Dedifferentiated amniotic fluid mesenchymal stem cell (primary cell): Measurements from ENCODE around the gene SLC6A4.
"Not testable (repeated sequence)": the region's sequence is repeated elsewhere in the genome, so short reads cannot be mapped to it uniquely, and the experiment has no call there.

Source experiments
- DNase-seq: peaks from one replicate; pipeline ENCODE4 v3.0.0-alpha.2; 2016; ENCODE audit errors: extremely low spot score

Gene SLC6A4

DNA sequence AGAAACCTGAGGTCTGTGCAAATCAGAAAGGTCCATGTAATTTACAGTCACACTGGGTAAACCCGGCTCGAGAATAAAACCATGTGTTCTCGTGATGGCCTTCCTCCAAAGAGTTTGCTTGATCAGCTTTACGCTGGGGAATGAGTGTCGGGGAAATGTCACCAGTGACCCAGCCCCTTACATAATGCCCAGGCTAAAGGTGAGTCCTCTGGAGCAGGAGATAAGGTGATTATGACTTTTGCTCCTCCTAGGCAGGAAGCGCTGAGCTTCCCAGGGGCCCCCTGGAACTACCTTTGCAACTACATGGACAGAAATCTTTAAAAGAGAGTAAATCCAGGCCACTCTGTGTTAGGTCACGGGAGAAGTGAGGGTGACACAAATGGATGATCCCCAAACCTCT is 15.7 kb downstream of the SLC6A4 start:
- no peak for DNase-seq

DNA sequence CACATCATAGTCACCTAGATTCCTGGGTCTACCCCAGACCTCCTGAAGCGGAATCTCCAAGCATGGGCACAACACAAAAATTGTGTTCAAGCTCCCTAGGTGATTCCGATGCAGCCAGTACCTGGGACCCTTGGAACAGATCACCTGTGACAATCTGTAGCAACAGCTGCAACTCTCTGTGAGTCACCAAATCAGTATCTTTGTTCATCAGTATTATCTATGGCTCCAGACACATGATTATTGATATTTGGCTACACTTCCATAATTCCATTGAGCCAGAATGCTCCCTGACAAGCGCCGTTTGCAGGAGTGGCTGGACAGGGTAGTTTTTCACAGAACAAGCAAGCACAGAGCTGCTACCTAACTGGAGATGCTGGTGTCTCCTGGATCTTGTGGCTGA is 16.2 kb downstream of the SLC6A4 start:
- DNase-seq: no peak

DNA sequence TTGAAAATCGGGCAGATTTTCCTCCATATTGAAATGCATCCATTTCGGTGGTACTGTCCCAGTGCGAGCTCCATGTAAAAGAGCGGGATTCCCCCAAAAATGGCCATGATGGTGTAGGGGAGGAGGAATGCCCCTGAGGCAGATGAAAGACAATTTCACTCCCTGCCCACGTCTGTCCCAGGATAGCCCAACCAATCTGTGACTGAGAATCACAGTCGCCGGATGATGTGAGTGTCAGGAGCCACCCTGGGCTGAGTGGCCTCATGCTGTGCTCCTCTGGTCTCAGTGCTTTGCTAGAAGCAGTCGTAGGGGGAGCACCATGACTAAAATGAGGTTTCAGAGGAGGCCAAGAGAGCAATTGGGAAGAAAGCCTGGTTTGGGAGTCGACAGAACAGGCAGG is 16.7 kb downstream of the SLC6A4 start:
- DNase-seq: no peak

DNA sequence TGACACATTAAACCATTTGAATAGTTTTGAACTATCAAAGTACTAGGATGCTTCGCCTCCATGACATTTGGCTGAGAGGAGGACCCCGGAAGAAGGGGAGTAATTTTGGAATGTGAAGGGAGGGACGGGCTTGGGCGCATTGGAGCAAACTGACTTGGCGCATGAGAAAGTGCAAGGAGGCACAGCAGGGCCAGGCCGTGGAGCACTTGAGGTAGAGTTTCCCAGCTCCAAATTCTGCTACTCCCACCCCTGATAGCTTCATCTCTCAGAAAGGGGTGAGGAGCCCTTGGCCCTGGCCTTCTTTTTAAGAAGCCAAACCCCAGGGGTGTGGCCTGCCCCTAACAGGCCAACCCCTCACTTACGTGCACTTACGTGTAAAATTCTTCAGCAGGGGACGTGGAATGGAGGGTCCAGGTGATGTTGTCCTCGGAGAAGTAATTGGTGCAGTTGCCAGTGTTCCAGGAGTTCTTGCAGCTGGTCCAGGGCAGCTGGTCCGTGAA is 17.7 kb downstream of the SLC6A4 start:
- DNase-seq: no peak

DNA sequence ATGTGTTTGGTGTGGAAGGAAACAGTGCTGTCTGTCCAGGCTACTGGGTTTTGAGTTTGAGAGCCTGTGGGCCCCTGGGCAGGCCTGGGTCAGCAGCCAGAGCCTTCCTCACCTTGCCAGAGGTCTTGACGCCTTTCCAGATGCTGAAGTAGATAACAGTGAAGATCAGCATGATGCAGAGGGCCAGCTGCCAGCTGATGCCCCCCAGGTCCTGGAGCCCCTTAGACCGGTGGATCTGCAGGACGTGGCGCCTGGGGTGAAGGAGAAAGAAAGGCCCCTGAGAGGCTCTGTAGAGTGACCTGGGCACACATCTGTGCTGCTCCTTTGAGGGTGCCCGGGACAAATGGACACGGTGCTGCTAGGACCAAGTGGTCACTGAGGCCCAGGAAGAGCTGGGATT is 18.4 kb downstream of the SLC6A4 start:
- no peak for DNase-seq

DNA sequence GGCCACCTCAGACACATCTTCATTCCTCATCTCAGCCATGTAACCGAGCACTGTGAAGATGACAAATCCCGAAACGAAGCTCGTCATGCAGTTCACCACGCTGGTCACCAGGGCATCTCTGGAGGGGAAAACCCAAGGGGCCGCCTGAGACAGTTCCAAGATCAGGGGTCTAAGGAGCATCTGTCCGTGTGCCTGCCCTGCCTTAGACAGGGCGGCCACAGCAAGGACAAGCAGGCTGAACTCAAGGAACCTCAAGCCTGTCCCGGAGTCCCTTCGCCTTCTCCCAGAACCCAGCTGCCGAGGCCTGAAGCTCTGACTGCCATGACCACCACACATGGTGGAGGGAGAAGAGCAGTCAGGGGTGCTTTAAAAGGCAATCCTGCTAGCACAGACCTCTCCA is 22.7 kb downstream of the SLC6A4 start:
- DNase-seq: no peak

DNA sequence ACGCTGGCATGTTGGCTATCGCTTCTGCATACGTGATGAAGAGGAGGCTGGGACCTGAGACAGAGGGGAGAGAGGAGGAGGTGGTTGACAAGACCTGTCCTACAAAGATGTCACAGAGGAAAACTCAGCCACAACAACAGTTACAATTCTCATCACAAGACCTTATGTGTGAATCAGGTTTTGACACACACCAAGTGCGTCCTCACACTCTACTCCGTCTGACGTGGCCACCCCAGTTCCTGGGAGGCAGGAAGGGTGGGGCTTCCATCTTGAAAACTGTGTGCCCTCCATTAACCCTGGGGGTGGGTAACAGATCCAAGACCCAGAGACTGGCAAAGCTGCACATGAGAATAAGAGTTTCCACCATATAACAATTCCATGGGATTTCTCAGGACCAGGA is 24.1 kb downstream of the SLC6A4 start:
- DNase-seq: no peak

DNA sequence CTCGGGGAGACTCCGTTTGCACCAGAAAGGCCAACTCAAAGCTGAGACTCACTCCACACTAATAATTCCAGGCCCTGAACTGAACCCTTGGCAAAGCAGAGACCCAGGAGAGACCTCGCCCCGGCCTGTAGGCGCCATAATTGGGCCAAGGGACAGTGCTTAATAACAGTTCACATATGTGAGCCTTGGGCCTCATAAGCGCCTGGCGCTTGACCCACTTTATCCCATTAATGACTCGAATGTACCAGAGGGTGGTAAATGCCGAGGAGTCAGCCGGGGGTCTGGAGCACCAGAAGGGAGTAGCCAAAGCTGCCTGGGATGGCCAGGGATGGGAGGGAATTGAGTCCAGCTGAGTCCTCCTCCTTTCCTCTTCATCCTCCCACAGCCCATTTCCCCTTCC is 24.6 kb downstream of the SLC6A4 start:
- DNase-seq: no peak

DNA sequence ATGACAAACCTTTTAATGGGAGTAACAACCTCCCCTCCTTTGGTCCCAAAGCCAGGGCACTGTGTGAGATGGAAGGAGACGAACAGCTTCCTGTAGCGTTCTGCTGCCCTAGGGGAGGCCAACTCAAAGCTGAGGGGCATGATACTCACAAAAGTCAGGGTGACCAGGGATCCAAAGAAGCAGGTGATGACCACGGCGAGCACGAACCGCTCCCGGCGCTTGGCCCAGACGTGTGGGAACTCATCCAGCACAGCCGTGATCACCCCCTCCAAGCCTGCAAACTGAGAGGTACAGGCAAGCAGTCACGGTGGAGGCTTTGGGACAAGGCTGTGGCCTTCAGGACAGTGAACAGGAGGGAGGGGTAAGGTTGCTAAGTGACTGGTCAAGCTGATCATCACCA is 25.1 kb downstream of the SLC6A4 start:
- no peak for DNase-seq

DNA sequence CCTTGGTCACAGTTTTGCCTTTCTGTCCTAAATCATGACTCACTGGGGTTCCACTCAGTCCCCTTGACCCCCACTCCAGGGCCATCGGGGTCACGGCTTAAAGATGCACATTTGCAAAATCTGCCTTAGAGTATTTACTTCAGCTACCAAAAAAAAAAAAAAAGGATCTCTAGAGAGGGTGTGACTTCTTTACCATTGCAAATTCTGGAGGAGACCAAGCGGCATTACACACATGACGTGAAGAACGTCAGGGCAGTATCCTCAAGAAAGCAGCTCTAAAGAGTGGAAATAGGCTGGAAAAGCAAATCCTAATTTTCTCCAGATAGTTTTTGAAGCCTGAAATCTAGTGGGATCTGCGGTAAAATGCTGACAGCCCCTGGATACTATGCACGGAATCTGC is 25.6 kb downstream of the SLC6A4 start:
- no peak for DNase-seq

DNA sequence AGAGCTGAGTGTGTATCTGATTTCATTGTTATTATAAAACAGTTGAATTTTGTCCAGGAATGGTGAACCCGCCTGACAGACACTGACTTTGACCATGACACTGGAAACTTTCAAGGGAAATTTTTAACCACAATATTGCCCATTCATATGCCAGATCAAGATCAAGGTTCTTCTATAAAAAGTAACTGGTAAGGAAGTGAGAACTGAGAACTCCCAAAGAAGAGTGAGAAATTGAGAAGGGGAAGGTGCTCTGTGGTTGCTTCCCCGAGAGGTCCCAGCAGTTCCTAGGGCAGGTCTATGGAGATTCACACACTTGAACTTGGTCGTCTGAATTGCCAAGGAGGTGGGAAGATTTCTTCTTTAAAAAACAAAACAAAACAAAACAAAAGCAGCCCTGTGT is 27.3 kb downstream of the SLC6A4 start:
- DNase-seq: no peak

DNA sequence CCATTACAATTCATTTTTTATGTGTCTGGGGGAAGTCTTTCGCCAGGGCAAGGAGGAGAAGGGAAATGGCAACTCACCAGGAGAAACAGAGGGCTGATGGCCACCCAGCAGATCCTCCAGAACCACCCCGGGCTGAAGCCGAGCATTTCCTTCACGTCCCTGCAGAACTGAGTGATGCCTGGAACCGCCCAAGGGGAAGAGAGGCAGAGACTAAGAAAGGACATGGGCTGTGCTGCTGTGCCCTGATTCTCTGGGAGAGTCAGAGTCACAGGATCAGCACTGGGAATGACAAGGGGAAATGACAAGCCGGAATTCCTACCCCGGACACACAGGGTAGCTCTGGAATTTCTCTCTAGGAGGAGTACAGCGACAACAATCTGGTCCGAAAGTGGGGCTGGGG is 27.8 kb downstream of the SLC6A4 start:
- DNase-seq: no peak

DNA sequence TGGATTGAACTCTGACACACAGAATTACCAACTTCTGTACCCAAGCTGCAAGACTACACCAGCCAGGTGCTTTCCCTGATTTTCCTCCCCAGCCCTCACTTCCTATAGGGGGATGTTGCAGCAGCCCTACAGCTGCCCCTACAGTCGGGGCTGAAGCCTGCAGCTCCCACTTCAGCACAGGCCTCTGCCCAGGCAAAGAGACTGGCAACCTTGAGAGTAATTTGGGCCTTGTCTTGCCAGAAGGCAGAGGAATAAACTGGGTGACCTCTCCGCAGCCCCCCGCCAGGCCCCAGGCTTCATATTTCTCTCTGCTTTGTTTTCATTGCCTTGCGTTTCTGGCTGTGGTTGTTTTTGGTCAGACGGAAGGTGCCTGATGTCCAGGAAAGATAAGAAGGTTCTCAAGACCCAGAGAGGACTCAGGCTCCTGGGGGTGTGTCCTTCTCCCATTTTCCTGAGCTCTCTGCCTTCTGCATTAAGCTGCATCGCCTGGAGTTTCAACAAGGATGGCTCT is 32.0 kb downstream of the SLC6A4 start:
- DNase-seq: no peak

DNA sequence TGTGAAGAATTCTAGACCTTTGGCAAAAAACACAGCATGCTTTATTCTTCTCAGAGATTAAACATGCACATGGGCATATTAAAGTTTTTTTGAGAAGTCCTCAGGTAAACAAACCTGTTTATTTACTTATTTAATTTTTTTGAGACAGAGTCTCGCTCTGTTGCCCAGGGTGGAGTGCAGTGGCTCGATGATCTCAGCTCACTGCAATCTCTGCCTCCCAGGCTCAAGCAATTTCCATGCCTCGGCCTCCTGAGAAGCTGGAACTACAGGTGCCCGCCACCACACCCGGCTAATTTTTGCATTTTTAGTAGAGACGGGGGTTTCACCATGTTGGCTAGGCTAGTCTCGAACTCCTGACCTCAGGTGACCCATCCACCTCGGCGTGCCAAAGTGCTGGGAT is 34.8 kb downstream of the SLC6A4 start:
- not testable (repeated sequence) for DNase-seq

DNA sequence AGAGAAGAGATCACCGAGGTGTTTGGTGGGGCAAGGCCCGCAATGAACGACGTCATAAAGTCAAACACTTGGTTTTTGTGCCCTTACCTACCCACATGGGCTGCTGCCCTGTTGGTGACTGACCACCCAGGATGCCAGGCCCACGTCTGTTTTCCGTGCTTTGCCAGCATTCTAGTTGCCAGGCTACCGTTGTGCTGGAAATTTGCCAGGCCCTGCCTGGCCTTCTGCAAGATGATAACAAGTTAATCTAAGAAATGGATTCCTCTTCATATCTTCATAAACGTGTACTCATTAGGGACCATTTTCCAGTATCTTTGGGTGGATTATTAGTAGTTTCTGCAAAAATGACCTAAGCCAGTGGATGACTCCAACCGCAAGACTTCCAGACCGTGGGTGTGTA is 35.4 kb downstream of the SLC6A4 start:
- DNase-seq: no peak

DNA sequence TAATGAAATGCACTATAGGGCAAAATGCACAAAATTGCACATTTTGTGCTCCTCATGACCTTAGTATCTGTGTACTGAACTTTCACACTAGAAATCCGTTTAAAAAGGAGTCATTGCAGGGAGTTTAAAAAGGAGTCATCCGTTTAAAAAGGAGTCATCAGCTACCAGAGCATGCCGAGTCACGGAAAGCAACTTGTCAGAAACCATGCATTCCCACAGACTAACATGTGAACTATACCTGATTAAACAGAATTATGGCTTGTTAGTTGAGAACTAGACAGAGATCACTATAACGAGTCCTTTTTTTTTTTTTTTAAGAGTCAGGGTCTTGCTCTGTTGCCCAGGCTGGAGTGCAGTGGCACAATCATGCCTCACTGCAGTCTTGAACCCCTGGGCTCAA is 35.9 kb downstream of the SLC6A4 start:
- DNase-seq: no peak

DNA sequence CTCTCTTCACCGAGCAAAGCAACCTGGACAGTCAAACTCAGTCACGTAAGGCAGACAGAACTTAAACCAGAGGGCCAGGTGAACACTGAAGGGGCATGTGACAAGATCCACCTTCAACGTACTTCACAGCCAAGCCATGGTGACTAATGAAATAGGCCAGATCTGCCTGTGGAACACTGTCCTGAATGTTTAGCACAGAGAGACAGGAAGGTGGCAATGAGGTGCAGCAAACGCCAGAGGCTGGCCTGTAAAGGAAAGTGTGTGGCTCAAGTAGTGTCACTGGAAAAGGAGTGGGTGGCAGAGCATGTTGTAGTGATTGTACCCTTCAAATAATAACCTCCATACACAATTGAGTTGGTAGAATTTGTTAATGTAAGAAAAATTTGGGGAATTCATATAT is 38.1 kb downstream of the SLC6A4 start:
- no peak for DNase-seq

DNA sequence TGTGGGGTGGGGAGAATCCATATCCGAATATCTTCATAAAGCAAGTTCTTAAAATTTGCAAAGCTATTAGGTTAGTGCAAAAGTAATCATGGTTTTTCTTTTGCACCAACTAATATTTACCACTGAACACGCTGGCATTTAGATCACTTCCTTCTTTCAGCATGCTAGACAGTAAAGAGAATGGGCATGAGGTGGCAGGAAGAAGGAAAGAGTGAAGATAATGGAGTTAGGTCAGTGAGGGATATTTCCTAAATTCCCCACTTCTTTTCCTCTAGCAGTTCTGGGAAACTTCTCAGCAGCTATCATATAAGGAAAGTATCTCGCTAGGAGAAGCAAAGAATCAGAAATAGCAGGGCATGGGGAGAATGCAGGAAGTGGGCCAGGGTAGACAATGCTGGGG is 39.0 kb downstream of the SLC6A4 start:
- DNase-seq: no peak

DNA sequence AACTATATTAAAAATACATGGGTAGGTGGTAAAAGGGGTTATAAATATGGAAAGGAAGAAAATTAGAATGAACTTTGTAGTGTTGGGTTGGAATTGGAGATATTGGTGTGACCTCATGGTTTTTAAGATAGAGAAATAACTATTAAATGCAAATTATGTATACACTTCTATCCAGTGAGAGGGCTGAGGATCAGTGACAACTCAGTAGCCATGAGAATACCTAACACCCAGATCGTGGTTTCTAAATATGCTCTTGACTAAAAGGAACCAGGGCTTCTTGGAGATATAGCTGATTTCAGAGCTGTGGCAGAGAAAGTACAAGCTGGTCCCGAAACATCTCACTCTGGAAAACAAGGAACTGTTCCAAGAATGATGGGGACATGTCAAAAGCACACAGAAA is 44.4 kb downstream of the SLC6A4 start:
- no peak for DNase-seq

DNA sequence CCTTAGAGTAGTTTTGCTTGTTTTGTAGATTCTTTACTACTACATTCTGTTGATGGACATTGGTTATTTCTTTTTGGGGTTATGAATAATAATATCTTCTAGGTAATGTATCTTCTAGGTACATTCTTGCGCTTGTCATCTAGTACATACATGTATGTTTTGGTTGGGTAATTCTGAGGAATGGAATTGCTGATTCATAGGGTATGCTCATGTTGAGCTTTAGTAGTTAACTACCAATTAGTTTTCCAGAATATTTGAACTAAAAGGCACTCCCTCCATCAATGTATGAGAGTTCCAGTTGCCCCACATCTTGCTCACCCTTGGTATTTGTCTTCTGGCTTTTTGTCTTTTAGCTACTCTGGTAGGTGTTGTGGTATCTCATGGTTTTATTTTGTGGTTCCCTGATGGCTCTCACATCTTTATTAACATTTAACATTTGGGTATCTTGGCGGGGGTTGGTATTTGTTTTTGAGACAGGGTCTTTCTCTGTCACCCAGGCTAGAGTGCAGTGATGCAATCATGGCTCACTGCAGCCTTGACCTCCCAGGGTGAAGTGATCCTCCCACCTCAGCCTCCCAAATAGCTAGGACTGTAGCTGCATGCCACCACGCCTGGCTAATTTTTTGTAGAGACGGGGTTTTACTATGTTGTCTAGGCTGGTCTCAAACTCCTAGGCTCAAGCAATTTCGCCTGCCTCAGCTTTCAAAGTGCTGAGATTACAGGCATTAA is 47.1 kb downstream of the SLC6A4 start:
- no peak for DNase-seq

DNA sequence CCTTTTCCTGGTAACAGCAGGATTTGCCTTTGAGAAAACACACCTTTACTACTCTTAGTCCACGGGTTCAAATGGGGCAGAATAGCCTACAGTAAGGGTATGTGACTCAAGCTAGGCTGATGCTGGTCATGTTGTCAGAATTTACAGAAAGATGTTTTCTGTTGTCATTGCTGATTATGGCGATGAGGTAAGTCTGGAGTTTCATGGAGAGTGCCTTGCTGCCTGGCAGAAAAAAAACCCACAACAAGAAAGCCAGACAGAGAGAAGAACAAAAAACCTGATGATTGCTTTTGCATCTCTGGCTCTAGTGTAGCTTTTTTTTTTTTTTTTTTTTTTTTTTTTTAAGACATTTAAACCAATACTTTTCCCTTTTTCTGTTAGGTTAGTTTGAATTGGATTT is 47.9 kb downstream of the SLC6A4 start:
- DNase-seq: no peak

DNA sequence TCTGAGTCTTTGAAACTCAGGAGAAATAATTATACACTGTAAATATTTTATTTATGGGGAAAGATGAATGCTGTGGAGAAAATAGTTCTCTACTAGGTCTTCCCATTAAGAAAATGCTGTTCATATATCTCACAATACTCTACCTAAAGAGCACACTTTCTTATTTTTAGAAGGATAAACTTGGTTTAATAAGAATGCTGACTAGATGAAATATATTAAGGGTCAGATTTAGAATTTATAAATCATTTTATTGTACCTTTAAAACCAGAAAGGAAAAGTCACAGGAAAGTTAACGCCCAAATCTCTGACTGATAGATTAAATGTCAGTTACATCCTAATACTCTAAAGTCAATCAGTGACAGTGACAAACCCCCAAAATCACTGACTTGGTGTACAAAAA is 48.7 kb downstream of the SLC6A4 start:
- DNase-seq: no peak

DNA sequence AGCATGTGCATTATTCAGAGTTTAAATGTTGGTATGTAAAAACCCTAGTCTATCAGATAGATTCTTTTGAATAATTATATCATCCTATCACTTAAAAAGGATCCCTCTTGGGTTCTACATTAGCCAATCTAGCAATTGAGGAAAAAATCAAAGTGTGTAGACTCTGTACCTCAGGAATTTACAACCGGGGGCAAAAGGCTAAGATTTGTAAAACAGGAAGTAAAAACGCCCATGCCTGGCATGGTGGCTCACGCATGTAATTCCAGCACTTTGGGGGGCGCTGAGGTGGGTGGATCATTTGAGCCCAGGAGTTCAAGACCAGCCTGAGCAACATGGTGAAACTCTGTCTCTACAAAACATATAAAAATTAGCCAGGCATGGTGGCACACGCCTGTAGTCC is 58.6 kb downstream of the SLC6A4 start:
- DNase-seq: no peak

DNA sequence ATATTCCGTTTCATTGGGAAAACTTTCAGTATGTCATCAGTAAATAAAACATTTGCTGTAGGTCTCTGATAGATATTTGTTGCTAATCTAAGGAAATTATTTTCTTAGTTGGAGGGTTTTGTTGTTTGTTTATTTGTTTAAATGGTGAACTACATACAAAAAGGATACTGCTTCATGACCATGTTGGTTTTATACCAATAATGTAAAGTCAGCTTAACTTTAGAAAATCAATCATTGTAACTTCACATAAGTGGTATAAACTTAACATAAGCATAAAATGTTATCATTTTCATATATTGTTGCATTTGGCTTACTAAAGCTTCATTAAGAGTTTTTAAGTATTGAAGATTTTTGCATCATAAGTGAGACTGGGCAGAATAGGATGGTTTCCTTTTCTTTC is 60.9 kb downstream of the SLC6A4 start:
- DNase-seq: no peak
